Measurements from ENCODE around the gene KCTD15.

The KCTD15 gene

DNA sequence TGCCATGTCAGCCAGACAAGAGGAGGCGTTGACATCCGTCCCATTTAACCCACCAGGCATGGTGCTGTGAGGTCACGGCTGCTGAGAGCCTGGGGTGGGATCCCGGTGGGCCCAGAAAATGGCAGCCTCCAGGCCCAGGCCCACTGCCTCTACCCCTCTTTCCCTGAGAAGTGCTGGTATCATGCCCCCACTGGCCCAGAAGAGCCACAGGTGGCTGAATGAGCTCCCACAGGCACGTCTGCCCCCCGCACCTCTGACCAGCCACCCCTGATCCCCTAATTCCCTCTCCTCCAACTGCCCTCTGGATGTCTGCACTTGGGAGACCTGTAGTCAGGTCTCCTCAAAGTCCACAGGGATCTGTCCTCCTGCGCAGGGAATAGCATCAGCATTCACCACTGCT lies 37.3 kb upstream of the KCTD15 start:
- Mint-ChIP-seq H3K4me3 (no peak overlapping the region), H3K27me3 (peaks cover 2% of the 10 kb centered on the region), H3K9me3 (no peaks in the 10 kb centered on the region), H3K4me1 (ENCODE audit: low read depth) (no peaks in the 10 kb centered on the region), H3K27ac (no peak overlapping the region), H3K36me3 (ENCODE audit: low read depth) (no peaks in the 10 kb centered on the region)
- intact Hi-C loops (cut with micrococcal nuclease) = no loop called here

DNA sequence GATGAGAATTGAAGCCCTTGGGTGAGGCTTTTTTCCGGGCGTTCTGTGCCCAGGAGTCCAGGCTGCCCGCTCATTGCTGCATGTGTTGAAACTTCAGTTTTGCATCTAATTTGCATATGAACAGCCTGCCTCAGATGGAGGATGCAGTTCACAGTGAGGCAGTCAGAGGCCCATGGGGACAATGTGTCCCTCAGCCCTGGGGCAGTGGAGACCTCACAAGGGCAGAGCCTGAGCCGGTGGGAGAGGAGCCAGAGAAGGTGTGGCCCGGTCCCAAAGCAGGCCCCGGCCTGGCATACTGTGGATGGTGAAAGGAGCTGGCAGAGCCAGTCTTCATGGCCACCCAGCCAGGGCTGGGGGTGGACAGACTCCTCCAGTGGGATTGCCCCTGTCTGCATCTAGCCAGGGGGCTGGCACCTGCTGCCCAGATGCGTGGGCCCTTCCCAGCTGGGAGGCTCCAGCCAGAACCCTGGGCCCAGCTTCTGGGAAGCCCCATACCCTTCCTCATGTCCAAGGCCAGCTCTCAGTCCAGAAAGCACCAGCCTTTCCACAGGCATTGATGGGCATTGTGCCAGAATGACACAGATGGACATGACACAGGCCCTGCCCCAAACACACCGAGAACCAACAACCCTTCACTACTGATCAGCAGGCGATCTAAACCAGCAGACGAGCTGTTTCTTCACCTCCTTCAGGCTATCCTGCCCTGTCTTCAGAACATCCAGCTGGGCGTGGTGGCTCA lies 32.9 kb upstream of the KCTD15 start:
- H3K27ac Mint-ChIP-seq = no peak overlapping the region
- intact Hi-C loops (cut with micrococcal nuclease) = no loop called here
- no peaks in the 10 kb centered on the region for H3K36me3 Mint-ChIP-seq (ENCODE audit: low read depth)

DNA sequence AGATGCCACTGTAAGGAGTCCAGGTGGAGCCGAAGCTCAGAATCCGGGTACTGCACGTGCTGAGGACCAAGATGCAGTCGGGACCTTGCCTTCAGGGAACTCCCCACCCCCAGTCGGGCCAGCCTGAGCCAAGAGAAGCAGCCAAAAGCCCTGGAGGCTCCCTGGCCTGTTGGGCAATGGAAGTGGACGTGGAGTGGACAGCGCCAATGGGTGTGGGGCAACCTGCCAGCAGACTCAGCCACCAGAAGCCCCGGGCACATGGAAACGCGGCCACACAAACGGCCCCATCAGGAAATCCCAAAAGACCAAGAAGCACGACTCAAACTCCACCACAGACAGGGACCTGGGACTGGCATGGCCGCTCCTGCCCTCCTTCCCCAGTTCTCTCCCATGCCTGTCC lies 30.0 kb upstream of the KCTD15 start:
- H3K4me1 Mint-ChIP-seq (ENCODE audit: low read depth) = no peaks in the 10 kb centered on the region
- H3K9me3 Mint-ChIP-seq = no peaks in the 10 kb centered on the region
- no peaks in the 10 kb centered on the region for H3K27me3 Mint-ChIP-seq
- no peaks in the 10 kb centered on the region for H3K36me3 Mint-ChIP-seq (ENCODE audit: low read depth)
- H3K4me3 Mint-ChIP-seq = no peak overlapping the region
- no peak overlapping the region for H3K27ac Mint-ChIP-seq
- intact Hi-C loops (cut with micrococcal nuclease) = no loop called here

More for the DNA sequence above, 32.9 kb upstream of the KCTD15 start:
- Mint-ChIP-seq H3K4me3 (no peak overlapping the region), H3K27me3 (peaks cover 2% of the 10 kb centered on the region), H3K9me3 (no peaks in the 10 kb centered on the region), H3K4me1 (ENCODE audit: low read depth) (no peaks in the 10 kb centered on the region)

DNA sequence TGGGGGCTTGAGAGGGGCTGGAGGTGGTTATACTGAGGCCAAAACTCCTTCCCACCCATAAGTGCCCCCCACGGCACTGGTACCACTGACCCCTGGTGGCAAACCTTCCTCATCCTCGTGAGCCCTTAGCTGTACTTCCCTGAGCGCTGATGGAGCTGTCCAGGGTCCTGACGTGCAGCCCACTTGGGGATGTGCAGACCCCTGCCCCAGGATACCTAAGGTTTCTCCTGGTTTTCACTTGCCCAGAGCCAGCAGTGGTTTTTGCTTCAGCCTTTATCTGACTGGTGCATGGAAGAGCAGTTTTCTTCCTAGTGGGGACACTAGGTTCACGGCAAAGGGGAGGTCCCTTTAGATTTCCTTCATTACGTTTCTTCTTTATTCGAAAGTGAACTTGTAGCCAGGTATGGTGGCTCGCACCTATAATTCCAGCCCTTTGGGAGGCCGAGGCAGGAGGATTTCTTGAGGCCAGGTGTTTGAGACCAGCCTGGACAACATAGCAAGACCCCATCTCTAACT lies 28.7 kb upstream of the KCTD15 start:
- Mint-ChIP-seq H3K4me3 (no peak overlapping the region), H3K27ac (no peak overlapping the region), H3K4me1 (ENCODE audit: low read depth) (no peaks in the 10 kb centered on the region), H3K36me3 (ENCODE audit: low read depth) (no peaks in the 10 kb centered on the region), H3K27me3 (no peaks in the 10 kb centered on the region), H3K9me3 (no peaks in the 10 kb centered on the region)
- intact Hi-C loops (cut with micrococcal nuclease) = no loop called here

DNA sequence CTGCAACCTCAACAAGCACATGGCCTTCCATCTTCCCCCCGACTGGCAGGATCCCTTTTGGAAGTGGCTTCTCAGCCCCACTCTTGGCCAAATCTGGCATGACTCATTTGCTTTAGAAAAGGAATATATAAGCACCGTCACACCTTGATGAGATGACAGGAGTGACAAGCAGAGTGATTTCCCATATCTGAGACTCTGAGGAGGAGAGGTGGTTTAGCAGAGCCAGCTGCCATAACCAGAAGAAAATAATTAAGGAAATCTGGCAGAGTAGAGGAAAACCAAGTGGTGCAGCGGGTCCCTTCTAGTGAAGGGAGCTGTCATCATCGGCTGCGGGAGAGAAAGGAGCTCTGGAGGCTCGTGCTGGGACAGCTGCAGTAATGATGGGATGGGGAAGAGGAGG lies 27.5 kb upstream of the KCTD15 start:
- H3K27ac Mint-ChIP-seq = no peak overlapping the region
- no peak overlapping the region for H3K4me3 Mint-ChIP-seq
- no peaks in the 10 kb centered on the region for H3K27me3 Mint-ChIP-seq
- no peaks in the 10 kb centered on the region for H3K4me1 Mint-ChIP-seq (ENCODE audit: low read depth)
- H3K36me3 Mint-ChIP-seq (ENCODE audit: low read depth) = no peaks in the 10 kb centered on the region
- intact Hi-C loops (cut with micrococcal nuclease) = no loop called here
- no peaks in the 10 kb centered on the region for H3K9me3 Mint-ChIP-seq

DNA sequence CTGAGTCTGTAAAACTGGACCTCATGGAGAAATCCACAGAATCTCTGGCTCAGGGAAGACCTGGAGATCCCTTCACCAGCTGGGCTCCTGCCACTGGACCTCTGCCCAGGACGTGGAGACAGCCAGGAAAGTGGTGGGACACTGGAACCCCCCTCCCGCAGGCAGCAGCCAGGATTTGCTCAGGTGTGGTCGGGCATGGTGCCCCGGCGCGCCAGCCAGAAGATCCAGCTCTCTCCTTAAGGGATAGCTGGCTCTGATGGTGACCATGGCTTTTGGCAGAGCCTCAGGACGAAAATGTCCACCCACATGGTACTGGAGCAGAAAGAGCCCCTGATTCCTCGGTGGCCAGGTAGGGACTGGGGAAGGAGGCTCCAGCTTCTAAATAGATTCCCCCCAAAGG lies 26.6 kb upstream of the KCTD15 start:
- no peak overlapping the region for H3K4me3 Mint-ChIP-seq
- no peaks in the 10 kb centered on the region for H3K27me3 Mint-ChIP-seq
- no peaks in the 10 kb centered on the region for H3K4me1 Mint-ChIP-seq (ENCODE audit: low read depth)
- no peaks in the 10 kb centered on the region for H3K9me3 Mint-ChIP-seq
- H3K27ac Mint-ChIP-seq = no peak overlapping the region
- no peaks in the 10 kb centered on the region for H3K36me3 Mint-ChIP-seq (ENCODE audit: low read depth)
- intact Hi-C loops (cut with micrococcal nuclease) = loop anchor here (5.0 kb wide), 1 partner anchor 628 kb away; no protein-coding TSS in a partner anchor

DNA sequence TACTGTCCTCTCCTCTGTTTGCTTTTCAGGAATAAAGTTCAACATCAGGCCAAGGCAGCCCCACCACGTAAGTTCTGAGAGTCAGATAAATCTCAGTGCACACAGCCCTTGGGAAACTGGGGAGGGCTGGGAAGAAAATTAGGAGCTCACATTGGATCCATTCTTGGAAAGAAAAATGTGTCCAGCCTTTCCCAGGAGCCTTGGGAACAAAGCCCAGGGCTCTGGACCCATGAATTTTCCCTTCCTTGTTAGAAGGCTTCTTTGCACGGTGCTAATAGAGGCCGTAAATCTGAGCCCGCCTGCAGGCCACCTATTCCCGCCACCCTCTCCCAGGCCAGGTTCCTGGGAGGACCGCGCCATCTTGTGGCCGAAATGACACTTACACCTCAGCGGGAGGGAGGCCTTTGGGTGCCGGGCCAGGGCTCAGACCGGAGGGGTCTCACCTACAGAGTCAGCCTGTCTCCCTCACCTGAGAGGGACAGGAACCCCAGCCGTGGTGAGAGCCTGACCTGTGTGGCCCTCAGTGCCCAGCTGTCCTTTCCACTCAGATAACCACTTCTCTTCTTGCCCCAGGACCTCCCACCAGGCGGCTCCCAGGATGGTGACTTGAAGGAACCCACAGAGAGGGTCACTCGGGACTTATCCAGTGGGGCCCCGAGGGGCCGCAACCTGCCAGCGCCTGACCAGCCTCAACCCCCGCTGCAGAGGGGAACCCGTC lies 25.1 kb upstream of the KCTD15 start:
- intact Hi-C loops (cut with micrococcal nuclease) = loop anchor here (1.0 to 5.0 kb wide), 3 partner anchors 341 to 629 kb away; no protein-coding TSS in a partner anchor
- no peaks in the 10 kb centered on the region for H3K27me3 Mint-ChIP-seq
- H3K9me3 Mint-ChIP-seq = no peaks in the 10 kb centered on the region
- H3K36me3 Mint-ChIP-seq (ENCODE audit: low read depth) = no peaks in the 10 kb centered on the region
- H3K4me3 Mint-ChIP-seq = no peak overlapping the region
- no peaks in the 10 kb centered on the region for H3K4me1 Mint-ChIP-seq (ENCODE audit: low read depth)
- no peak overlapping the region for H3K27ac Mint-ChIP-seq

DNA sequence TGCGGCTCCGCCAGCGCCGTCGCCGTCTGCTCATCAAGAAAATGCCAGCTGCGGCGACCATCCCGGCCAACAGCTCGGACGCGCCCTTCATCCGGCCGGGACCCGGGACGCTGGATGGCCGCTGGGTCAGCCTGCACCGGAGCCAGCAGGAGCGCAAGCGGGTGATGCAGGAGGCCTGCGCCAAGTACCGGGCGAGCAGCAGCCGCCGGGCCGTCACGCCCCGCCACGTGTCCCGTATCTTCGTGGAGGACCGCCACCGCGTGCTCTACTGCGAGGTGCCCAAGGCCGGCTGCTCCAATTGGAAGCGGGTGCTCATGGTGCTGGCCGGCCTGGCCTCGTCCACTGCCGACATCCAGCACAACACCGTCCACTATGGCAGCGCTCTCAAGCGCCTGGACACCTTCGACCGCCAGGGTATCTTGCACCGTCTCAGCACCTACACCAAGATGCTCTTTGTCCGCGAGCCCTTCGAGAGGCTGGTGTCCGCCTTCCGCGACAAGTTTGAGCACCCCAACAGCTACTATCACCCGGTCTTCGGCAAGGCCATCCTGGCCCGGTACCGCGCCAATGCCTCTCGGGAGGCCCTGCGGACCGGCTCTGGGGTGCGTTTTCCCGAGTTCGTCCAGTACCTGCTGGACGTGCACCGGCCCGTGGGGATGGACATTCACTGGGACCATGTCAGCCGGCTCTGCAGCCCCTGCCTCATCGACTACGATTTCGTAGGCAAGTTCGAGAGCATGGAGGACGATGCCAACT lies 24.4 kb upstream of the KCTD15 start:
- intact Hi-C loops (cut with micrococcal nuclease) = loop anchor here (5.0 kb wide), 1 partner anchor 630 kb away; no protein-coding TSS in a partner anchor

DNA sequence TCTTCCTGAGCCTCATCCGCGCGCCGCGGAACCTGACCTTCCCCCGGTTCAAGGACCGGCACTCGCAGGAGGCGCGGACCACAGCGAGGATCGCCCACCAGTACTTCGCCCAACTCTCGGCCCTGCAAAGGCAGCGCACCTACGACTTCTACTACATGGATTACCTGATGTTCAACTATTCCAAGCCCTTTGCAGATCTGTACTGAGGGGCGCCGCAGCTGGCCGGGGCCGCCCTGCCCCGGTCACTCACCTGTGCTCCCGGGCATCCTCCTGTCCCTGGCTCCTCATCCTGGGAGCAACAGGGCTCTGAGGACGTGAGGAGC lies 23.9 kb upstream of the KCTD15 start:
- Mint-ChIP-seq H3K4me1 (ENCODE audit: low read depth) (no peaks in the 10 kb centered on the region), H3K36me3 (ENCODE audit: low read depth) (no peaks in the 10 kb centered on the region), H3K9me3 (no peaks in the 10 kb centered on the region), H3K4me3 (no peak overlapping the region), H3K27ac (no peak overlapping the region), H3K27me3 (no peaks in the 10 kb centered on the region)
- intact Hi-C loops (cut with micrococcal nuclease) = loop anchor here (5.0 kb wide), 1 partner anchor 631 kb away; no protein-coding TSS in a partner anchor

More for the DNA sequence above, 24.4 kb upstream of the KCTD15 start:
- Mint-ChIP-seq H3K4me3 (no peak overlapping the region), H3K27me3 (no peaks in the 10 kb centered on the region), H3K9me3 (no peaks in the 10 kb centered on the region), H3K27ac (no peak overlapping the region), H3K4me1 (ENCODE audit: low read depth) (no peaks in the 10 kb centered on the region), H3K36me3 (ENCODE audit: low read depth) (no peaks in the 10 kb centered on the region)

DNA sequence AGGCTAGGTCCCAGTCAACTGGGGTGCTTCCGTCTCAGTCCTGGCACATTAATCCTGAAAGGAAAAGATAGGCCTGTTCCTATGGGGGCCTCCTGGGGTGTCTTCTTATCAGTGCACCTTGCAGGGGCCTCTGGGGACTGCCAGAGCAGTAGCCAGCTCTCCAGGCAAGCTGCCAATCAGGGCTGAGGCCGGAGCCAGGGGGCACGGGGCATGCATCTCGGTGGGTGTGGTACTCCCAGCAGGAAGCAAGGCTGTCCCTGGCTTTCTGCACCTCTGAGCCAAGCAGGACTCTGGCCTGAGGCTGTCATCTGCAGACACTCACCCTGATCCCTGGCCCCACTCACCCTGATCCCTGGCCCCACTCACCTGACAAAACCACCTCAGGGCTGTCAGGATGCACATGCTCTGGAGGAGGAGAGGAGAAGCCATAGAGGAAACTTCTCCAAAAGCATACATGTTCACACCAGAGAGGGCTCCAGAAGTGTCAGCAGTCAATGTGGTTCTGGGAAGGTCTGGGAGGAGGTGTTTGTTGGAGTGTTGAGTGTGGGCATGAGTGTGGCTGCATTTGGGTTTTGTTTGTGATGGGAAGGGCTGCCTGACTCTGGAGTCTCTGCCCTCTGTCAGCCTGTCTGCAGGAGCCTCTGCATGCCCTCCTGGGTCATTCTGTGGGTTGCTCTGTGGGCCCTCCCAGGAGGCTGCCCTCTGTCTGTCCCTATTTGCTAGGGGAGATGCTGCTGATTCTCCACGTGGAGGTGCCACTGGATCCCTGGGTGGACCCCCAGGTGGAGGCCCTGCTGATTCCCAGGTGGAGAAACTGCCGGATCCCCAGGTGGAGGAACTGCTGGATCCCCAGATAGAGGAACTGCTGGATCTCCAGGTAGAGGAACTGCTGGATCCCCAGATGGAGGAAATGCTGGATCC lies 22.7 kb upstream of the KCTD15 start:
- intact Hi-C loops (cut with micrococcal nuclease) = loop anchor here (5.0 kb wide), 1 partner anchor 632 kb away; no protein-coding TSS in a partner anchor
- no peaks in the 10 kb centered on the region for H3K36me3 Mint-ChIP-seq (ENCODE audit: low read depth)
- H3K27me3 Mint-ChIP-seq = peaks cover 9% of the 10 kb centered on the region
- no peaks in the 10 kb centered on the region for H3K9me3 Mint-ChIP-seq
- H3K27ac Mint-ChIP-seq = no peak overlapping the region
- H3K4me3 Mint-ChIP-seq = no peak overlapping the region
- H3K4me1 Mint-ChIP-seq (ENCODE audit: low read depth) = peaks cover 7% of the 10 kb centered on the region

DNA sequence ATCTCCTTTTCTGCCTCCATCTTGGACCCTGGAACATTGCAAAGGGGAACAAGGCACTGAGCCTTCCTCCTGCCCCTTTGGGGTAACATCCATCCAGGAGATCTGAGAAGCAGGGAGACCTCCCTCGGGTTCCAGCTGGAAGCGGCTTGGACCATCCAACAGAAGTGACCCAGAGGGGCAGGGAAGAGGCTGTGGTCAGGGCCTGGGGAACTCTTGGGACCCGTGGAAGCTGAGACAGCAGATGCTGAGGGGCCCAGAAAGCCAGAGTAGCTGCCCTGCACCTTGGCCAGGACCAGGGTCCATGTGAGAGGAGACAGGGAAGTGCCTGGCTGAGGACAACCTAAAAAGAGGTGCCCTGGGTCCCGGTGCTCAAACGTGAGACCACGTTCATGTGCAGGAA lies 21.9 kb upstream of the KCTD15 start:
- Mint-ChIP-seq H3K4me3 (no peak overlapping the region), H3K36me3 (ENCODE audit: low read depth) (no peaks in the 10 kb centered on the region), H3K4me1 (ENCODE audit: low read depth) (peaks cover 7% of the 10 kb centered on the region), H3K27ac (no peak overlapping the region), H3K27me3 (peaks cover 16% of the 10 kb centered on the region), H3K9me3 (no peaks in the 10 kb centered on the region)
- intact Hi-C loops (cut with micrococcal nuclease) = loop anchor here (5.0 kb wide), 3 partner anchors 223 to 632 kb away; no protein-coding TSS in a partner anchor

DNA sequence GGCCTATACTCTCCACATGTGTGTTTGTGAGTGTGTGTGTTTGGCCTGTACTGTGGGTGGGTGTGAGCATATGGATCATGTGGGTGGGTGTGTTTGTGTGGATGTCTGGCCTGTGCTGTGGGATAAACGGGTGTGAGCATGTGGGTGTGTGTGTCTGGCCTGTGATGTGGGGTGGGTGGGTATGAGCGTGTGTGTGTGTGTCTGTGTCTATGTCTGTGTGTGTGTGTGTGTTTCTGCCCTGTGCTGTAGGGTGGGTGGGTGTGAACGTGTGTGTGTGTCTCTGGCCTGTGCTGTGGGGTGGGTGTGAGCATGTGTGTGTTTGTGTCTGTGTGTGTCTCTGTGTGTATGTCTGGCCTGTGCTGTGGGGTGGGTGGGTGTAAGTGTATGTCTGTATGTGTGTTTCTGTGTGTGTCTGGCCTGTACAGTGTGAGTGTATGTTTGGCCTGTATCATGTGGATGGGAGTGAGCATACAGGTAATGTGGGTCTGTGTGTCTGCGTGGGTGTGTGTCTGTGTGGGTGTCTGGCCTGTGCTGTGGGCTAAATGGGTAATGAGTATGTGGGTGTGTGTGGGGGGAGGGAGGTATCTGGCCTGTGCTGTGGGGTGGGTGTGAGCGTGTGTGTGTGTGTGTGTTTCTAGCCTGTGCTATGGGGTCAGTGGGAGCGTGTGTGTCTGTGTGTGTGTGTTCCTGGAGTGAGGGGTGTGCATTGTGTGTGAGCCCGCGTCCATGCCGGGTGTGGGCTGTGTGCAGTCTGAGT lies 20.8 kb upstream of the KCTD15 start:
- no peak overlapping the region for H3K27ac Mint-ChIP-seq
- no peaks in the 10 kb centered on the region for H3K36me3 Mint-ChIP-seq (ENCODE audit: low read depth)
- no peaks in the 10 kb centered on the region for H3K9me3 Mint-ChIP-seq
- peaks cover 7% of the 10 kb centered on the region for H3K4me1 Mint-ChIP-seq (ENCODE audit: low read depth)
- no peak overlapping the region for H3K4me3 Mint-ChIP-seq
- H3K27me3 Mint-ChIP-seq = peaks cover 21% of the 10 kb centered on the region
- intact Hi-C loops (cut with micrococcal nuclease) = loop anchor here (5.0 kb wide), 2 partner anchors 221 to 371 kb away; no protein-coding TSS in a partner anchor

Measured in dendritic cell treated with granulocyte-macrophage colony-stimulating factor and Interleukin-4, amounts not matched to agents 40 ng/mL and 50 ng/mL, for 4 days (primary cell).